ENCODE results near the gene KIAA1755.

DNA sequence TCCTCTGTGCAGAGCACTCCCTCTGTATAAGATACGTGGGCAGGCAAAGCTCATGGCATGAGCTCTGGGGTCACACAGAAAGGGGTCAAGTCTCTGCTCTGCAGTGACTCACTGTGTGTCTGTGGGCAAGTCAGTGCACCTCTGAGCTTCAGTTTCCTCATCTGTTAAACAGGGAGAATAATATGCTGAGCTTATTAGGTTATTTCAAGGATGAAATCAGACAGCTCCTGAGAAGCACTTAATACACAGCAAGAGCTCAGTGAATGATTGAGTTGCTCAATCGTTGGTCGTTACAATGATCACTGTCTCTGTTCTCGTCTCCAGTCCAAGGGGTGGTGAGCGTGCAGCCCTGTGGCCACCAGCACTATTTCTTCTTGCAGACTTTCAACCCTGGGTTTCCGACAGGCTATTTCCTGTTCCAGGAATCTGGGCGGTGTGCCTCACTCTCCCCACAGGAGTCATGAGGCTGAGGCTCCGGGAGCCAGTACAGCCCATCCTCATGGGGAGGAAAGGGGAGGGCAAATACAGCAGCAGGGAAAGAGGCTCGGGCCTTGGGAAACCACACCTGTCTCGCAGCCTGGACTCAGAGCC lies 28.9 kb downstream of the KIAA1755 start:
- TF ChIP-seq POLR2A (IDR thresholded peaks at IDR 0.05), result no peak
- TF ChIP-seq, protein P1, sequence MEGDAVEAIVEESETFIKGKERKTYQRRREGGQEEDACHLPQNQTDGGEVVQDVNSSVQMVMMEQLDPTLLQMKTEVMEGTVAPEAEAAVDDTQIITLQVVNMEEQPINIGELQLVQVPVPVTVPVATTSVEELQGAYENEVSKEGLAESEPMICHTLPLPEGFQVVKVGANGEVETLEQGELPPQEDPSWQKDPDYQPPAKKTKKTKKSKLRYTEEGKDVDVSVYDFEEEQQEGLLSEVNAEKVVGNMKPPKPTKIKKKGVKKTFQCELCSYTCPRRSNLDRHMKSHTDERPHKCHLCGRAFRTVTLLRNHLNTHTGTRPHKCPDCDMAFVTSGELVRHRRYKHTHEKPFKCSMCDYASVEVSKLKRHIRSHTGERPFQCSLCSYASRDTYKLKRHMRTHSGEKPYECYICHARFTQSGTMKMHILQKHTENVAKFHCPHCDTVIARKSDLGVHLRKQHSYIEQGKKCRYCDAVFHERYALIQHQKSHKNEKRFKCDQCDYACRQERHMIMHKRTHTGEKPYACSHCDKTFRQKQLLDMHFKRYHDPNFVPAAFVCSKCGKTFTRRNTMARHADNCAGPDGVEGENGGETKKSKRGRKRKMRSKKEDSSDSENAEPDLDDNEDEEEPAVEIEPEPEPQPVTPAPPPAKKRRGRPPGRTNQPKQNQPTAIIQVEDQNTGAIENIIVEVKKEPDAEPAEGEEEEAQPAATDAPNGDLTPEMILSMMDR (IDR thresholded peaks at IDR 0.05), result no peak
